ENCODE measurements around the gene IGFL1.

- TF ChIP-seq POLR2A (IDR thresholded peaks at IDR 0.05; ENCODE audit: low read length), result no peak
- no peak for TF ChIP-seq GATA1 (IDR thresholded peaks at IDR 0.05; ENCODE audit: low read depth, low read length)
Measured at GRCh38 chr19:46191356-46191755, 38.2 kb upstream of the IGFL1 start.

Data from erythroblast (primary cell).